Measurements from ENCODE around the gene MAP3K19. TPM values are rescaled to one million over a fixed set of nuclear protein-coding genes. Genes with fewer than 3 reads are reported as not detected.

MAP3K19 gene
- total and polyA plus RNA-seq, 2 of the 8 experiments (the other 6 are each of a cell fraction or from before 2014, with no cell fraction given): not detected

DNA sequence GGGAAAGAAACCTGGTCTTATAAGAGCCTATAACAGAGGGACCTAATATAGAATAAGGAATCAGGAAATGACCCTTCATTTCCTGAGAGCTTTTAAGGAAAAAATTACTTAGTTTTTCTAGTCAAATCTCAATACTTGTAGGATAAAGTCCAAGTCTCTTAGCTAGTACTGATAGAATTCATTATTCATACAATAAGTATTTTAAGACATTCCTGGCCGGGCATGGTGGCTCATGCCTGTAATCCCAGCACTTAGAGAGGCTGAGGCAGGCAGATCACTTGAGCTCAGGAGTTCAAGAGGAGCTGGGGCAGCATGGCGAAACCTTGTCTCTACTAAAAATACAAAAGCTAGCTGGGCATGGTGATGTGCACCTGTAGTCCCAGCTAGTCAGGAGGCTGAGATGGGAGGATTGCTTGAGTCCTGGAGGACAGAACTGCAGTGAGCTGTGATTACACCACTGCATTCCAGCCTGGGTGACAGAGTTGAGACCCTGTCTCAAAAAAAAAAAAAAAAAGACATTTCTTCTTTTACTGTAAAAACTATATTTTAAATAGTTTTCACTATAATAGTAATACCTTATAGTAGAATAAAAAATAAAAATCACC is 8.0 kb upstream of the MAP3K19 start (continued):
- no peak for TF ChIP-seq CBX8 (IDR thresholded peaks at IDR 0.05; ENCODE audit: borderline replicate concordance, low read depth, low read length)
- no peak for TF ChIP-seq CTBP2 (IDR thresholded peaks at IDR 0.05; ENCODE audit: borderline replicate concordance, insufficient read depth, insufficient read length, low read length)
- no peak for TF ChIP-seq SIRT6 (IDR thresholded peaks at IDR 0.05; ENCODE audit: low read length)

Measured in H1 (cell line).